Adrenal gland (tissue), 12 donors: ENCODE measurements around the gene AFM. TPM values are rescaled to one million over a fixed set of nuclear protein-coding genes. Genes with fewer than 3 reads are reported as not detected.

Experiments
- DNase-seq, 7 donors: peaks; one replicate each; pipeline ENCODE4 v3.0.0-alpha.2; 2019 to 2020
- H3K27ac ChIP-seq, 5 donors: fragments of 200-600 bp; sonication (generic) in 4 of 5; 1 replicate in 3 of 5; 2 replicates in 2 of 5; pipeline versions ENCODE4 v1.5.1 to v1.8.0; 2016 to 2020; ENCODE audit warnings: mild to moderate bottlenecking in 1 of 5
- H3K27me3 ChIP-seq: fragments of 200-600 bp; 2 replicates; pipeline ENCODE4 v1.8.0; 2021
- H3K36me3 ChIP-seq, 2 donors: fragments of 200-600 bp; replicated peaks in 1 of 2; 1 replicate in 1 of 2; 2 replicates in 1 of 2; pipeline versions ENCODE4 v1.5.1 to v1.8.0; 2018 to 2022
- H3K4me1 ChIP-seq, 2 donors: fragments of 200-600 bp; replicated peaks in 1 of 2; 1 replicate in 1 of 2; 2 replicates in 1 of 2; pipeline versions ENCODE4 v1.5.1 to v1.8.0; 2018 to 2021
- H3K4me3 ChIP-seq, 4 donors: fragments of 200-600 bp; sonication (generic) in 3 of 4; one replicate each; pipeline ENCODE4 v1.5.1; 2016 to 2018
- H3K9me3 ChIP-seq, 3 donors: fragments of 200-600 bp; sonication (generic) in 1 of 3; replicated peaks in 1 of 3; 1 replicate in 2 of 3; 2 replicates in 1 of 3; pipeline versions ENCODE4 v1.5.1 to v1.8.0; 2016 to 2021
- POLR2A ChIP-seq, 2 donors: fragments of 450-650 bp; IDR thresholded peaks; one replicate each; pipeline ENCODE4 v1.6.1; 2017; ENCODE audit warnings: antibody characterized with exemption in 2 of 2, mild to moderate bottlenecking in 2 of 2, moderate library complexity in 1 of 2
- WGBS, 4 donors: extraction: QIAGEN DNeasy Blood & Tissue Kit in 2 of 4; methylation state at CpG; one replicate each; pipeline versions ENCODE4 v1.1.5 to v1.1.7; 2013 to 2017; 5-methylcytosine and 5-hydroxymethylcytosine counted together
- intact Hi-C, 2 donors: fragments of 100-400 bp; cut with DNase I; formaldehyde crosslinking; loops; one replicate each; pipeline versions ENCODE4 v1.14.1 to v1.15.0; 2022 to 2023
- polyA plus RNA-seq, 3 donors: library from polyadenylated mRNA; stranded (reverse); fragments of 200-250 nt in 2 of 3; fragments of 350-450 nt in 1 of 3; fragmentation: Illumina TruSeq in 1 of 3; extraction: RNeasy Lipid Tissue Mini Kit (QIAGEN cat#74804) in 1 of 3; gene quantifications; one replicate each; pipeline ENCODE4 v1.2.3, GENCODE V29; 2013 to 2014
- total RNA-seq, 9 donors: library from RNA; depleted of rRNA in 4 of 9; stranded (reverse); fragments of >200 nt in 4 of 9; fragments of 120-200 nt in 1 of 9; fragmentation: NEBNext Ultra II Directional in 1 of 9; extraction: Animal tissue kit (Norgen Biotek cat#: 25700) in 1 of 9; gene quantifications; one replicate each; pipeline versions ENCODE4 v1.1.0 to v1.2.4, GENCODE V29; 2013 to 2023
- TF ChIP-seq, protein P1 (sequence below), 6 experiments: fragments of 450-650 bp in 4 of 6; fragments of 200-600 bp in 2 of 6; sonication (generic) in 1 of 6; IDR thresholded peaks; 1 replicate in 5 of 6; 2 replicates in 1 of 6; pipeline versions ENCODE4 v1.5.1 to v1.8.0; 2016 to 2021; ENCODE audit warnings: antibody characterized with exemption in 6 of 6, mild to moderate bottlenecking in 2 of 6, moderate library complexity in 1 of 6
- donor health status: healthy with polysubstance abuse.
- donor health status: Bipolar disorder and iron deficiency.
- donor health status: DM: yes; HTN: yes; CAD: no.
- donor health status: DM: no; HTN: no; CAD: no.
- donor health status: DM: no; HTN: no; CAD: no.
- donor health status: DM: yes; HTN: yes; CAD: no.

The AFM gene
- total and polyA plus RNA-seq, 12 donors, result not detected

- Histone ChIP-seq H3K27me3 (no peaks in the 10 kb centered on the region), H3K4me3 (no peak overlapping the region), H3K36me3 (no peaks in the 10 kb centered on the region), H3K27ac (no peak overlapping the region), H3K9me3 (no peaks in the 10 kb centered on the region), H3K4me1 (no peaks in the 10 kb centered on the region)
- WGBS, 4 donors, result 85 to 89% (median 88%) methylated on average over 1 of the region's 1 CpG
- TF ChIP-seq POLR2A (IDR thresholded peaks at IDR 0.05), result no peak
- TF ChIP-seq, protein P1, sequence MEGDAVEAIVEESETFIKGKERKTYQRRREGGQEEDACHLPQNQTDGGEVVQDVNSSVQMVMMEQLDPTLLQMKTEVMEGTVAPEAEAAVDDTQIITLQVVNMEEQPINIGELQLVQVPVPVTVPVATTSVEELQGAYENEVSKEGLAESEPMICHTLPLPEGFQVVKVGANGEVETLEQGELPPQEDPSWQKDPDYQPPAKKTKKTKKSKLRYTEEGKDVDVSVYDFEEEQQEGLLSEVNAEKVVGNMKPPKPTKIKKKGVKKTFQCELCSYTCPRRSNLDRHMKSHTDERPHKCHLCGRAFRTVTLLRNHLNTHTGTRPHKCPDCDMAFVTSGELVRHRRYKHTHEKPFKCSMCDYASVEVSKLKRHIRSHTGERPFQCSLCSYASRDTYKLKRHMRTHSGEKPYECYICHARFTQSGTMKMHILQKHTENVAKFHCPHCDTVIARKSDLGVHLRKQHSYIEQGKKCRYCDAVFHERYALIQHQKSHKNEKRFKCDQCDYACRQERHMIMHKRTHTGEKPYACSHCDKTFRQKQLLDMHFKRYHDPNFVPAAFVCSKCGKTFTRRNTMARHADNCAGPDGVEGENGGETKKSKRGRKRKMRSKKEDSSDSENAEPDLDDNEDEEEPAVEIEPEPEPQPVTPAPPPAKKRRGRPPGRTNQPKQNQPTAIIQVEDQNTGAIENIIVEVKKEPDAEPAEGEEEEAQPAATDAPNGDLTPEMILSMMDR (IDR thresholded peaks at IDR 0.05), result no peak
- DNase-seq, result no peak
- intact Hi-C loops, result no loop called here
Observed at GRCh38 chr4:73487233-73487632, 5.7 kb downstream of the AFM start.

DNA sequence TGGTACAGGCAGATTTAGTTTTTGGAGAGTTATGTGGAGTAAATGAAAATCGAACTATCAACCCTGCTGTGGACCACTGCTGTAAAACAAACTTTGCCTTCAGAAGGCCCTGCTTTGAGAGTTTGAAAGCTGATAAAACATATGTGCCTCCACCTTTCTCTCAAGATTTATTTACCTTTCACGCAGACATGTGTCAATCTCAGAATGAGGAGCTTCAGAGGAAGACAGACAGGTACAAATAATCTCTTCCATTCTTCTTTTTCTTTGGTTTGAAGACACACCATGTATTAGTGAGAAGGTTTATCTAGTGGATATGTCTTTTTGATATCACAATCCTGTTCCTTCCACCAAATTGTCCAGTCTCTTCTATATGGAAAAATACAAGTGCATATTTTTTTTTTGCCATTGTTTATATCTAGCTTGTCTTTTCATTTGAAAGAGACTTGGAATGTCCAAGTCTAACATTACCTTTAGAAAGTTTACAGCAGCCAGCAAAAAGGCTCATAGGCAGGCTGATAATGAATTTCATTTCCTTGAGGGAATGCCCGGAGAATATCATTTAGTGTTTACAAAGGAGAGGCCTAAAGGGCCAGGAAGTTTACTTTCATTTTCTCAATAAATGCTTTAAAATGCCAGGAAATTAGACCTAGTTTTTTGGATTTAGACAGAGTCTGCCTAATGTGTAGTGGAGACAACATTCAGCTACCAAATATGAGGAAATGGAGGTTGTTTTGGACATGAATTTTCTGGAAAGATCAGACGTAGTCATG lies 18.6 kb downstream of the AFM start:
- Histone ChIP-seq H3K4me1 (no peaks in the 10 kb centered on the region), H3K9me3 (no peaks in the 10 kb centered on the region), H3K27me3 (no peaks in the 10 kb centered on the region), H3K4me3 (no peak overlapping the region), H3K27ac (no peak overlapping the region), H3K36me3 (no peaks in the 10 kb centered on the region)
- TF ChIP-seq, protein P1 (IDR thresholded peaks at IDR 0.05), result no peak
- TF ChIP-seq POLR2A (IDR thresholded peaks at IDR 0.05), result no peak
- no peak for DNase-seq
- intact Hi-C loops, result no loop called here
- 64 to 68% (median 65%) methylated on average over 4 of the region's 4 CpGs for WGBS, 4 donors

GRCh38 chr4:73501664-73502265 lies 20.2 kb downstream of the AFM start:
- Histone ChIP-seq H3K27me3 (no peaks in the 10 kb centered on the region), H3K4me3 (no peak overlapping the region), H3K27ac (no peak overlapping the region), H3K36me3 (no peaks in the 10 kb centered on the region), H3K9me3 (no peaks in the 10 kb centered on the region), H3K4me1 (no peaks in the 10 kb centered on the region)
- 76 to 87% (median 84%) methylated on average over 5 of the region's 5 CpGs for WGBS, 4 donors
- intact Hi-C loops, result no loop called here
- no peak for TF ChIP-seq POLR2A (IDR thresholded peaks at IDR 0.05)
- TF ChIP-seq, protein P1 (IDR thresholded peaks at IDR 0.05), result no peak
- no peak for DNase-seq

GRCh38 chr4:73505567-73505966 lies 24.0 kb downstream of the AFM start:
- no peak overlapping the region for H3K27ac ChIP-seq
- H3K36me3 ChIP-seq, result no peaks in the 10 kb centered on the region
- no peak overlapping the region for H3K4me3 ChIP-seq
- H3K27me3 ChIP-seq, result no peaks in the 10 kb centered on the region
- 70 to 78% (median 71%) methylated on average over 2 of the region's 2 CpGs for WGBS, 4 donors
- H3K9me3 ChIP-seq, result no peaks in the 10 kb centered on the region
- DNase-seq, result no peak
- intact Hi-C loops, result no loop called here
- TF ChIP-seq, protein P1 (IDR thresholded peaks at IDR 0.05), result no peak
- no peak for TF ChIP-seq POLR2A (IDR thresholded peaks at IDR 0.05)
- H3K4me1 ChIP-seq, result no peaks in the 10 kb centered on the region
